ENCODE results near the gene XYLT2. TPM values are rescaled to one million over a fixed set of nuclear protein-coding genes. Genes with fewer than 3 reads are reported as not detected.

The XYLT2 gene
- total RNA-seq, 1 donor from 2014 or later: 19.5 TPM

- FAIRE-seq: peak; percentile 52
- Histone ChIP-seq H3K4me3 (ENCODE audit: low read depth, low read length) (no peak overlapping the region), H3K27me3 (ENCODE audit: control insufficient read depth, insufficient read depth, low read length) (no peaks in the 10 kb centered on the region), H3K36me3 (ENCODE audit: control insufficient read depth, insufficient read depth, low read length) (peaks cover 19% of the 10 kb centered on the region)
- TF ChIP-seq, protein P1, sequence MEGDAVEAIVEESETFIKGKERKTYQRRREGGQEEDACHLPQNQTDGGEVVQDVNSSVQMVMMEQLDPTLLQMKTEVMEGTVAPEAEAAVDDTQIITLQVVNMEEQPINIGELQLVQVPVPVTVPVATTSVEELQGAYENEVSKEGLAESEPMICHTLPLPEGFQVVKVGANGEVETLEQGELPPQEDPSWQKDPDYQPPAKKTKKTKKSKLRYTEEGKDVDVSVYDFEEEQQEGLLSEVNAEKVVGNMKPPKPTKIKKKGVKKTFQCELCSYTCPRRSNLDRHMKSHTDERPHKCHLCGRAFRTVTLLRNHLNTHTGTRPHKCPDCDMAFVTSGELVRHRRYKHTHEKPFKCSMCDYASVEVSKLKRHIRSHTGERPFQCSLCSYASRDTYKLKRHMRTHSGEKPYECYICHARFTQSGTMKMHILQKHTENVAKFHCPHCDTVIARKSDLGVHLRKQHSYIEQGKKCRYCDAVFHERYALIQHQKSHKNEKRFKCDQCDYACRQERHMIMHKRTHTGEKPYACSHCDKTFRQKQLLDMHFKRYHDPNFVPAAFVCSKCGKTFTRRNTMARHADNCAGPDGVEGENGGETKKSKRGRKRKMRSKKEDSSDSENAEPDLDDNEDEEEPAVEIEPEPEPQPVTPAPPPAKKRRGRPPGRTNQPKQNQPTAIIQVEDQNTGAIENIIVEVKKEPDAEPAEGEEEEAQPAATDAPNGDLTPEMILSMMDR (IDR thresholded peaks at IDR 0.05; ENCODE audit: insufficient read depth, low read length, severe bottlenecking): peak; percentile 86
- DNase-seq (ENCODE audit: low read depth): peak; percentile 63
Observed at GRCh38 chr17:50361561-50362480, 15.9 kb downstream of the XYLT2 start.

DNA sequence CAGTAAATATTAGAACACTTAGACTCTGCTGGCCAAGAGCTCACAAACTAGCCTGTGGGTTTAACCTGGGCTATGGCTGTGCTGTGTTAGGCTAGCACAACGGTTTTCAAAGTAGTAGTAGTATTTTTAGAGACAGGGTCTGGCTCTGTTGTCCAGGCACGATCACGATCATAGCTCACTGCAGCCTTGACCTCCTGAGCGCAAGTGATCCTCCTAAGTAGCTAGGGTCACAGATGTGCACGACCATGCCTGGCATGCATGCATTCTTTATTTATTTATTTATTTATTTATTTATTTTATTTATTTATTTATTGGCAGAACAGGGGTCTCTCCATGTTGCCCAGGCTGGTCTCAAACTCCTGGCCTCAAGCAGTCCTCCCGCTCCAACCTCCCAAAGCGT, 16.7 kb downstream of the XYLT2 start:
- DNase-seq (ENCODE audit: low read depth): no peak

DNA sequence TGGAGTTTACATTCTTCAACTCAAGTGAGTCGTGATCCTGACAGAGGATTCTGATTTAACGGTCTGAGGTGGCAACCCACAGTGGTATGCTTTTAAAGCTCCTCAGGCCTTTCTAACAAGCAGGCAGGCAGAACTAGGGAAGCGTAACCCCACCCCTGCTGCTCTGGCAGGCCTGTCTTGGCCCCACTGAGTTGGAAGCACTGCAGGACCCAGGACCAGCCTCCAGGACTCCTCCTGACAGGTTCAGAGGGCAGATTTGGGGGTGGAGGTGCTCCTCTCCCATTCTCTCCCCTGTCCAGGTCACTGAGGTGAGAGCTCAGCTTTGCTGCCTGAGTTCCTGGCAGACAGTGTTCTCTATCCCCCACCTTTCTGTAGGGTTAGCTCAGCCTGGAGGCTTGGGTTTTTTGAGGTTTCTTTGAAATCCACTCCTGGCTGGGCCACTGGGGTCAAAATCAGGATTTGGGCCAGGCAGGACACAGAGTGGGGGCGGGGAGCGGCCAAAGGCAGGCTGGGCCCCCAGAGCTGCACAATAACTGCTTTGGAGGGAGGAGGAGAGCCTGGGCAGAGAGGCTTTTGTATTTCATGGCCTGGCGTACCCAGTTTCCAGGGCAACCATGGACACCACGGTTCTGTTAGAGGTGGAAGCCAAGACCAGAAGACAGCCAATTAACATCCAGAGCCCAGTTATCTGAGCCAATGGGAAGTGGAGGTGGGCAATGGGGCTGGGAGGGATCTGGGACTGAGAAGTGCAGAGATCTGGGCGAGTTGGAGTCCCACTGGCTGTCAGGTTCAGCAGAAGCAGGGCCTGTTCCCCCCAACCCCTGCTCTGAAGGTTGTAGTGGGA, 17.5 kb downstream of the XYLT2 start:
- H3K27me3 ChIP-seq (ENCODE audit: control insufficient read depth, insufficient read depth, low read length): no peaks in the 10 kb centered on the region
- peaks cover 20% of the 10 kb centered on the region for H3K36me3 ChIP-seq (ENCODE audit: control insufficient read depth, insufficient read depth, low read length)
- DNase-seq (ENCODE audit: low read depth) (no peak), FAIRE-seq (no peak)
- H3K4me3 ChIP-seq (ENCODE audit: low read depth, low read length): no peak overlapping the region
- TF ChIP-seq, protein P1 (IDR thresholded peaks at IDR 0.05; ENCODE audit: insufficient read depth, low read length, severe bottlenecking): no peak

More for the DNA sequence above, 16.7 kb downstream of the XYLT2 start:
- Histone ChIP-seq H3K36me3 (ENCODE audit: control insufficient read depth, insufficient read depth, low read length) (peaks cover 17% of the 10 kb centered on the region), H3K27me3 (ENCODE audit: control insufficient read depth, insufficient read depth, low read length) (no peaks in the 10 kb centered on the region), H3K4me3 (ENCODE audit: low read depth, low read length) (no peak overlapping the region)
- TF ChIP-seq, protein P1 (IDR thresholded peaks at IDR 0.05; ENCODE audit: insufficient read depth, low read length, severe bottlenecking): no peak
- FAIRE-seq: no peak

GRCh38 chr17:50364061-50364458, 18.1 kb downstream of the XYLT2 start:
- no peaks in the 10 kb centered on the region for H3K27me3 ChIP-seq (ENCODE audit: control insufficient read depth, insufficient read depth, low read length)
- no peak for DNase-seq (ENCODE audit: low read depth)
- peaks cover 21% of the 10 kb centered on the region for H3K36me3 ChIP-seq (ENCODE audit: control insufficient read depth, insufficient read depth, low read length)
- FAIRE-seq: no peak
- H3K4me3 ChIP-seq (ENCODE audit: low read depth, low read length): no peak overlapping the region
- TF ChIP-seq, protein P1 (IDR thresholded peaks at IDR 0.05; ENCODE audit: insufficient read depth, low read length, severe bottlenecking): no peak

DNA sequence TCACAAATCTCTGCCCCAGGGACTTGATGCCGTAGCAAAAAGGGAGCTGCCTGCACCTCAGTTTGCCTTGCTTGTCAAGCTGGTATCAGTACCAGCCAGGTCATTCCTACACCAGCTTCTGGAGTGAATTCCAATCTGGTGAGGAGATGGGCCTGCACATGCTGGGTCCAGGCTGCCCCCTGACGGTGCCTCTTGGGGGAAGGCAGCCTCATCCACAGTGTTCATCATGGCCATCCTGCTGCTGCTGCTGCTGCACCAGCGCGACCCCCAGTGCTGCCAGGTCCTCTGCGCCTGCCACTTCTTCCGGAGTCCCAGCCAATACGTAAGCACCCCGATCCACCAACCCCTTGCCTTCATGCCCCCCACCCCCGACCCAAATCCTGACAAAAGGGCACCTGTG, 18.8 kb downstream of the XYLT2 start:
- peak; percentile 59 for DNase-seq (ENCODE audit: low read depth)
- FAIRE-seq: no peak
- H3K27me3 ChIP-seq (ENCODE audit: control insufficient read depth, insufficient read depth, low read length): no peaks in the 10 kb centered on the region
- no peak overlapping the region for H3K4me3 ChIP-seq (ENCODE audit: low read depth, low read length)
- H3K36me3 ChIP-seq (ENCODE audit: control insufficient read depth, insufficient read depth, low read length): peaks cover 23% of the 10 kb centered on the region
- TF ChIP-seq, protein P1 (IDR thresholded peaks at IDR 0.05; ENCODE audit: insufficient read depth, low read length, severe bottlenecking): peak; percentile 11
